Endothelial cell (in vitro differentiated cells): ENCODE results near the gene TMEM256. TPM values are rescaled to one million over a fixed set of nuclear protein-coding genes. Genes with fewer than 3 reads are reported as not detected.

Source experiments
- DNase-seq: peaks from one replicate; pipeline ENCODE4 v3.0.0; 2021; ENCODE audit warnings: low spot score
- H3K27ac Mint-ChIP-seq: one replicate; pipeline ENCODE4 v1.8.0; 2021; ENCODE audit warnings: mixed read lengths, inconsistent platforms; ENCODE audit not compliant: unreplicated experiment
- H3K27me3 Mint-ChIP-seq: one replicate; pipeline ENCODE4 v1.8.0; 2021; ENCODE audit warnings: mild to moderate bottlenecking, moderate library complexity, mixed read lengths, inconsistent platforms; ENCODE audit not compliant: unreplicated experiment
- H3K36me3 Mint-ChIP-seq: one replicate; pipeline ENCODE4 v1.8.0; 2021; ENCODE audit warnings: mild to moderate bottlenecking, low read depth, mixed read lengths, inconsistent platforms; ENCODE audit not compliant: unreplicated experiment
- H3K4me1 Mint-ChIP-seq: one replicate; pipeline ENCODE4 v1.8.0; 2021; ENCODE audit warnings: mild to moderate bottlenecking, mixed read lengths, inconsistent platforms; ENCODE audit not compliant: unreplicated experiment
- H3K4me3 Mint-ChIP-seq: one replicate; pipeline ENCODE4 v1.8.0; 2021; ENCODE audit warnings: mild to moderate bottlenecking, mixed read lengths, inconsistent platforms; ENCODE audit not compliant: unreplicated experiment
- H3K9me3 Mint-ChIP-seq: one replicate; pipeline ENCODE4 v1.8.0; 2021; ENCODE audit warnings: mixed read lengths, inconsistent platforms; ENCODE audit not compliant: unreplicated experiment
- total RNA-seq: library from RNA; stranded (reverse); fragmentation: NEBNext Ultra II Directional; extraction: Animal tissue kit (Norgen Biotek cat#: 25700); gene quantifications from one replicate; pipeline ENCODE4 v1.2.1, GENCODE V29; 2021; ENCODE audit not compliant: unreplicated experiment
- TF ChIP-seq, protein P1 (sequence below): fragments of 200-600 bp; sonication (generic); IDR thresholded peaks from one replicate; pipeline ENCODE4 v1.5.0; 2021; ENCODE audit warnings: antibody characterized with exemption; ENCODE audit not compliant: unreplicated experiment

The TMEM256 gene
- total RNA-seq, 1 donor from 2014 or later, result 94.7 TPM

DNA sequence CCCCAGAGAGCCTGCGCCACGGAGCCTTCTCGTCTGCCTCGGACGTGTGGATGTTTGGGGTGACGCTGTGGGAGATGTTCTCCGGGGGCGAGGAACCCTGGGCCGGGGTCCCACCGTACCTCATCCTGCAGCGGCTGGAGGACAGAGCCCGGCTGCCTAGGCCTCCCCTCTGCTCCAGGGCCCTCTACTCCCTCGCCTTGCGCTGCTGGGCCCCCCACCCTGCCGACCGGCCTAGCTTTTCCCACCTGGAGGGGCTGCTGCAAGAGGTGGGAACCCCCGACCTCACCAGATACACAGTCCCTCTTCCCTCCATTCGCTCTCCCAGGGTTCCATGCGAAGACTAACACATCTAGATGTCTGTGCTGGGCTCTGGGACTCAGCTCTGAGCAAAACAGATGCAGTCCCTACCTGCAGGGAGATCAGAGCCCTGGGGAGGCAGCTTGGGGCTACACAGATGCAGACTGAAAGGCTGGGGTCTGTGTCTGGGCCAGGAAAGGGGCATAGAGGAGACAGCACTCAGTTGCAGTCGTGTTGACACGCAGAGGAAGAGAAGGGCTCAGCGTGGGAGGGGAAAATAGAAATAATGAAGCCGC is 19.3 kb downstream of the TMEM256 start:
- H3K27me3 Mint-ChIP-seq, result peaks cover 27% of the 10 kb centered on the region
- no peak overlapping the region for H3K27ac Mint-ChIP-seq
- DNase-seq, result no peak
- TF ChIP-seq, protein P1, sequence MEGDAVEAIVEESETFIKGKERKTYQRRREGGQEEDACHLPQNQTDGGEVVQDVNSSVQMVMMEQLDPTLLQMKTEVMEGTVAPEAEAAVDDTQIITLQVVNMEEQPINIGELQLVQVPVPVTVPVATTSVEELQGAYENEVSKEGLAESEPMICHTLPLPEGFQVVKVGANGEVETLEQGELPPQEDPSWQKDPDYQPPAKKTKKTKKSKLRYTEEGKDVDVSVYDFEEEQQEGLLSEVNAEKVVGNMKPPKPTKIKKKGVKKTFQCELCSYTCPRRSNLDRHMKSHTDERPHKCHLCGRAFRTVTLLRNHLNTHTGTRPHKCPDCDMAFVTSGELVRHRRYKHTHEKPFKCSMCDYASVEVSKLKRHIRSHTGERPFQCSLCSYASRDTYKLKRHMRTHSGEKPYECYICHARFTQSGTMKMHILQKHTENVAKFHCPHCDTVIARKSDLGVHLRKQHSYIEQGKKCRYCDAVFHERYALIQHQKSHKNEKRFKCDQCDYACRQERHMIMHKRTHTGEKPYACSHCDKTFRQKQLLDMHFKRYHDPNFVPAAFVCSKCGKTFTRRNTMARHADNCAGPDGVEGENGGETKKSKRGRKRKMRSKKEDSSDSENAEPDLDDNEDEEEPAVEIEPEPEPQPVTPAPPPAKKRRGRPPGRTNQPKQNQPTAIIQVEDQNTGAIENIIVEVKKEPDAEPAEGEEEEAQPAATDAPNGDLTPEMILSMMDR, result no peak
- peaks cover 17% of the 10 kb centered on the region for H3K4me1 Mint-ChIP-seq
- no peaks in the 10 kb centered on the region for H3K9me3 Mint-ChIP-seq
- no peak overlapping the region for H3K4me3 Mint-ChIP-seq
- H3K36me3 Mint-ChIP-seq, result peaks cover 11% of the 10 kb centered on the region

DNA sequence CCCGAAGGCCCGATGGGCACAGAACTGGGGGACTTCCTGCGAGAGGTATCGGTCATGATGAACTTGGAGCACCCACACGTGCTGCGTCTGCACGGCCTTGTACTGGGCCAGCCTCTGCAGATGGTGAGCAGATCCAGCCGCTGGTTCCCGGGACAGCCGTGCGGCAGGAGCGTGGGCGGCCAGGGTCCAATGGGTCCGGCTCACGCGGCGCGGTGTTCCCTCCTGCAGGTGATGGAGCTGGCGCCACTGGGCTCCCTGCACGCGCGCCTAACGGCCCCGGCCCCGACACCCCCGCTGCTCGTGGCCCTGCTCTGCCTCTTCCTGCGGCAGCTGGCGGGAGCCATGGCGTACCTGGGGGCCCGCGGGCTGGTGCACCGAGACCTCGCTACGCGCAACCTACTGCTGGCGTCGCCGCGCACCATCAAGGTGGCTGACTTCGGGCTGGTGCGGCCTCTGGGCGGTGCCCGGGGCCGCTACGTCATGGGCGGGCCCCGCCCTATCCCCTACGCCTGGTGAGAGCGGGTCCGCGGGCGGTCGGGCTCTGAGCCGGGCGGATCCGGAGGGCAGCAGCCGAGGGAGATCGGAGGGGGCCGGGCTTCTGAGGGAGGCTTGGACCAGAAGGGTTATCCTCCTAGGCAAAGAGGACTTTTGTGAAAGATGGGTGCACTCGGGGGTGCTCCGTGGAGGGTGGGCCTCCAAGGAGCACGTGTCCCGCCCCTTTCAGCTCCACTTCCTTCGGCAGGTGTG is 20.0 kb downstream of the TMEM256 start:
- Mint-ChIP-seq H3K36me3 (peaks cover 10% of the 10 kb centered on the region), H3K27ac (no peak overlapping the region), H3K9me3 (no peaks in the 10 kb centered on the region), H3K4me3 (no peak overlapping the region), H3K4me1 (peaks cover 14% of the 10 kb centered on the region), H3K27me3 (peaks cover 28% of the 10 kb centered on the region)
- TF ChIP-seq, protein P1, result no peak
- peak; percentile 55 for DNase-seq

DNA sequence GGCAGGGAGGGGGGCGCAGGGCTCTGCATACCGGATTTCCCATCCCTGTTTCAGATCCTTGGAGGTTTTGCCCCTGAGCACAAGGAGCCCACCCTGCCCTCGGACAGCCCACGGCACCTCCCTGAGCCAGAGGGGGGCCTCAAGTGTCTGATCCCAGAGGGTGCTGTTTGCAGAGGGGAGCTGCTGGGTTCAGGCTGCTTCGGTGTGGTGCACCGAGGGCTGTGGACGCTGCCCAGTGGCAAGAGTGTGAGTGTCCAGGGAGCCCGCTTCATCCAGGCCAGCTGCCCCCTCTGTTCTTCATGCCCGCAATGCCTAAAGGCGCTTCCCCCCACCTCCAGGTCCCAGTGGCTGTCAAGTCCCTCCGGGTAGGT is 20.5 kb downstream of the TMEM256 start:
- no peak overlapping the region for H3K27ac Mint-ChIP-seq
- no peaks in the 10 kb centered on the region for H3K9me3 Mint-ChIP-seq
- peaks cover 10% of the 10 kb centered on the region for H3K36me3 Mint-ChIP-seq
- peaks cover 28% of the 10 kb centered on the region for H3K27me3 Mint-ChIP-seq
- DNase-seq, result no peak
- H3K4me3 Mint-ChIP-seq, result no peak overlapping the region
- TF ChIP-seq, protein P1, result no peak
- H3K4me1 Mint-ChIP-seq, result peaks cover 14% of the 10 kb centered on the region

DNA sequence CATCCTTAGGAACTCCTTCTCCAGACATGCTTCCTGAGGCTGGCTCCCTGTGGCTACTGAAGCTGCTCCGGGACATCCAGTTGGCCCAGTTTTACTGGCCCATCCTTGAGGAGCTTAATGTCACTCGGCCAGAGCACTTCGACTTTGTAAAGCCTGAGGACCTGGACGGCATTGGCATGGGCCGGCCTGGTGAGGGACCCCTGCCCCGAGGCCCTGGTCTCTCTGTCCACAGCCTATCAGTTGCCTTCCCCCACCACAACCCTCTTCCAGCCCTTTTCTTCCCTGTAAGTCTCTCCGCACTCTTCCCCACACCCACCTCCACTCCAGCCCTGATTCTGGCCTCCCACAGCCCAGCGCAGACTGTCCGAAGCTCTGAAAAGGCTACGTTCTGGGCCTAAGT is 21.0 kb downstream of the TMEM256 start:
- TF ChIP-seq, protein P1, result no peak
- Mint-ChIP-seq H3K27me3 (peaks cover 28% of the 10 kb centered on the region), H3K27ac (no peak overlapping the region), H3K4me3 (no peak overlapping the region), H3K9me3 (no peaks in the 10 kb centered on the region), H3K36me3 (peaks cover 10% of the 10 kb centered on the region), H3K4me1 (peaks cover 14% of the 10 kb centered on the region)
- DNase-seq, result no peak
